GM12878 (cell line): ENCODE measurements around the gene ARFGAP2. TPM values are rescaled to one million over a fixed set of nuclear protein-coding genes. Genes with fewer than 3 reads are reported as not detected.

Experiments
- CUX1 ChIP-seq: IDR thresholded peaks from 2 replicates; pipeline ENCODE4 v1.6.1; 2012; ENCODE audit warnings: improper control_type of control experiment, low read depth, low read length; ENCODE audit not compliant: insufficient replicate concordance
- EED ChIP-seq: sonication (generic); IDR thresholded peaks from 2 replicates; pipeline ENCODE4 v1.6.1; 2016; ENCODE audit warnings: antibody characterized with exemption, low read depth
- HDAC2 ChIP-seq: fragments of 200-600 bp; sonication (generic); IDR thresholded peaks from 2 replicates; pipeline ENCODE4 v1.6.1; 2017
- IRF4 ChIP-seq: IDR thresholded peaks from 2 replicates; pipeline ENCODE4 v1.6.1; 2011; ENCODE audit warnings: low read depth, low read length
- IRF5 ChIP-seq: fragments of 450-650 bp; IDR thresholded peaks from 2 replicates; pipeline ENCODE4 v1.6.1; 2017; ENCODE audit warnings: borderline replicate concordance
- MTA3 ChIP-seq: IDR thresholded peaks from 2 replicates; pipeline ENCODE4 v1.6.1; 2012; ENCODE audit warnings: low read length, inconsistent platforms, borderline replicate concordance
- PKNOX1 ChIP-seq: fragments of 450-650 bp; IDR thresholded peaks from 2 replicates; pipeline ENCODE4 v1.6.1; 2016; ENCODE audit warnings: mild to moderate bottlenecking
- TAF1 ChIP-seq: IDR thresholded peaks from 2 replicates; pipeline ENCODE4 v1.6.1; 2011; ENCODE audit warnings: mild to moderate bottlenecking, low read depth, low read length, borderline replicate concordance
- TCF3 ChIP-seq: IDR thresholded peaks from 2 replicates; pipeline ENCODE4 v1.6.1; 2012; ENCODE audit warnings: low read depth, mild to moderate bottlenecking, low read length, borderline replicate concordance; ENCODE audit not compliant: insufficient read depth
- polyA plus RNA-seq, 11 experiments: library from polyadenylated mRNA; depleted of rRNA in 4 of 11; unstranded in 6 of 11; stranded (reverse) in 5 of 11; fragments of >200 nt; fragmentation: Nextera tagmentation in 4 of 11; fragmentation: Illumina TruSeq in 1 of 11; extraction: Ambion mirVana in 4 of 11; extraction: Trizol in 1 of 11; gene quantifications; 1 replicate in 1 of 11; 2 replicates in 10 of 11; pipeline versions ENCODE4 v1.2.1 to v1.2.3, GENCODE V29; 2011 to 2016; ENCODE audit warnings: inconsistent platforms in 2 of 11, missing spikeins in 2 of 11, low read depth in 1 of 11
- total RNA-seq, 4 experiments: library from RNA; depleted of rRNA in 3 of 4; stranded (reverse); fragments of >200 nt in 3 of 4; fragmentation: Illumina TruSeq in 1 of 4; extraction: Trizol in 1 of 4; gene quantifications; 2 replicates each; pipeline versions ENCODE4 v1.2.1 to v1.2.3, GENCODE V29; 2013 to 2021
- TF ChIP-seq, protein P1 (sequence below): IDR thresholded peaks from 2 replicates; pipeline ENCODE4 v1.6.1; 2011; ENCODE audit warnings: low read depth, mild to moderate bottlenecking, low read length, moderate library complexity, borderline replicate concordance; ENCODE audit errors: extremely low read depth

Gene ARFGAP2
- total and polyA plus RNA-seq, 10 of the 15 experiments (the other 5 are each of a cell fraction or from before 2014, with no cell fraction given) = 20.9 to 100 (median 75.5) TPM

- TF ChIP-seq CUX1 (no peak), PKNOX1 (no peak), HDAC2 (no peak), TAF1 (no peak), TCF3 (no peak), EED (no peak), MTA3 (no peak), IRF4 (no peak), IRF5 (no peak)
- TF ChIP-seq, protein P1, sequence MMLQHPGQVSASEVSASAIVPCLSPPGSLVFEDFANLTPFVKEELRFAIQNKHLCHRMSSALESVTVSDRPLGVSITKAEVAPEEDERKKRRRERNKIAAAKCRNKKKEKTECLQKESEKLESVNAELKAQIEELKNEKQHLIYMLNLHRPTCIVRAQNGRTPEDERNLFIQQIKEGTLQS = no peak
Observed at GRCh38 chr11:47123094-47123493, 53.6 kb downstream of the ARFGAP2 start (continued).
